Fibroblast of lung (primary cell): ENCODE results near the gene PRCP. TPM values are rescaled to one million over a fixed set of nuclear protein-coding genes. Genes with fewer than 3 reads are reported as not detected.
A peak's percentile ranks its signal among the peaks of the same experiment; 100 is the strongest.

Experiments used
- DNase-seq, 2 donors: peaks; one replicate each; pipeline versions ENCODE4 v3.0.0 to v3.0.0-alpha.2; 2010; ENCODE audit warnings: low read depth in 2 of 2
- H2AFZ ChIP-seq: 2 replicates; pipeline ENCODE4 v1.5.1; 2012; ENCODE audit warnings: low read length, control low read depth, inconsistent platforms
- H3K27ac ChIP-seq: 2 replicates; pipeline ENCODE4 v1.5.1; 2011; ENCODE audit warnings: low read length, control low read depth; ENCODE audit not compliant: insufficient read depth
- H3K27me3 ChIP-seq: 2 replicates; pipeline ENCODE4 v1.5.1; 2011; ENCODE audit warnings: mild to moderate bottlenecking, low read length; ENCODE audit not compliant: control insufficient read depth, insufficient read depth
- H3K36me3 ChIP-seq: 2 replicates; pipeline ENCODE4 v1.5.1; 2011; ENCODE audit warnings: low read length; ENCODE audit not compliant: control insufficient read depth, insufficient read depth
- H3K4me1 ChIP-seq: 2 replicates; pipeline ENCODE4 v1.5.1; 2011; ENCODE audit warnings: low read length; ENCODE audit not compliant: control insufficient read depth, insufficient read depth; ENCODE audit errors: extremely low read depth
- H3K4me2 ChIP-seq: 2 replicates; pipeline ENCODE4 v1.5.1; 2011; ENCODE audit warnings: low read length, control low read depth; ENCODE audit not compliant: insufficient read depth; ENCODE audit errors: extremely low read depth
- H3K4me3 ChIP-seq, 4 experiments: fragments of 200-600 bp in 1 of 4; sonication (generic) in 1 of 4; replicated peaks in 1 of 4; 2 replicates each; pipeline ENCODE4 v1.5.1; 2011 to 2016; ENCODE audit warnings: low read length in 4 of 4, low read depth in 3 of 4, mild to moderate bottlenecking in 3 of 4, control low read depth in 2 of 4, inconsistent platforms in 1 of 4, mixed read lengths in 1 of 4; ENCODE audit not compliant: insufficient read depth in 1 of 4; ENCODE audit errors: control extremely low read depth in 1 of 4
- H3K79me2 ChIP-seq: 2 replicates; pipeline ENCODE4 v1.5.1; 2012; ENCODE audit warnings: mild to moderate bottlenecking, low read length, inconsistent platforms; ENCODE audit not compliant: control insufficient read depth, insufficient read depth
- H3K9ac ChIP-seq: 2 replicates; pipeline ENCODE4 v1.5.1; 2011; ENCODE audit warnings: mild to moderate bottlenecking, low read length, control low read depth; ENCODE audit not compliant: insufficient read depth
- H3K9me3 ChIP-seq: 2 replicates; pipeline ENCODE4 v1.5.1; 2012; ENCODE audit warnings: low read depth, low read length; ENCODE audit not compliant: control insufficient read depth, insufficient read depth
- H4K20me1 ChIP-seq: 2 replicates; pipeline ENCODE4 v1.5.1; 2011; ENCODE audit warnings: low read length; ENCODE audit not compliant: control insufficient read depth, insufficient read depth; ENCODE audit errors: extremely low read depth
- CTCF ChIP-seq, 2 donors: IDR thresholded peaks in 1 of 2; conservative IDR thresholded peaks in 1 of 2; 1 replicate in 1 of 2; 2 replicates in 1 of 2; pipeline ENCODE4 v1.5.1; 2011 to 2012; ENCODE audit warnings: low read length in 2 of 2, control low read depth in 1 of 2, inconsistent platforms in 1 of 2, low read depth in 1 of 2, mild to moderate bottlenecking in 1 of 2
- EZH2 ChIP-seq: IDR thresholded peaks from 2 replicates; pipeline ENCODE4 v1.5.1; 2012; ENCODE audit warnings: low read length, control low read depth, mild to moderate bottlenecking; ENCODE audit errors: missing control alignments
- polyA plus RNA-seq, 2 donors: library from polyadenylated mRNA; depleted of rRNA in 1 of 2; stranded (reverse) in 1 of 2; unstranded in 1 of 2; fragments of >200 nt; gene quantifications; 2 replicates each; pipeline ENCODE4 v1.2.1, GENCODE V29; 2011 to 2012; ENCODE audit warnings: missing spikeins in 1 of 2
- total RNA-seq: library from RNA; depleted of rRNA; stranded (reverse); fragments of >200 nt; gene quantifications from 2 replicates; pipeline ENCODE4 v1.2.1, GENCODE V29; 2014

PRCP gene
- total and polyA plus RNA-seq, 2 donors (not counting 1 experiment from before 2014, with no cell fraction given), result 107 to 167 TPM

- TF ChIP-seq EZH2, result no peak
- TF ChIP-seq CTCF (conservative IDR thresholded peaks at IDR 0.05 in 1 of 2, IDR thresholded peaks at IDR 0.05 in 1 of 2; ENCODE audit: low read depth in 1 of 2, low read length in 2 of 2), result no peak
- H3K9me3 ChIP-seq, result no peaks in the 10 kb centered on the region
- no peak for DNase-seq
- H3K4me1 ChIP-seq, result peaks cover 3% of the 10 kb centered on the region
- no peaks in the 10 kb centered on the region for H3K27me3 ChIP-seq
- no peaks in the 10 kb centered on the region for H3K36me3 ChIP-seq
- H2AFZ ChIP-seq, result no peak overlapping the region
- H3K79me2 ChIP-seq, result peaks cover 5% of the 10 kb centered on the region
- H4K20me1 ChIP-seq, result no peaks in the 10 kb centered on the region
- no peak overlapping the region for H3K9ac ChIP-seq
- no peak overlapping the region for H3K4me3 ChIP-seq
- no peak overlapping the region for H3K4me2 ChIP-seq
- H3K27ac ChIP-seq, result no peak overlapping the region
These were observed 2.6 kb upstream of the PRCP start for GRCh38 chr11:82902880-82903279.

GRCh38 chr11:82901922-82902485, 1.8 kb upstream of the PRCP start:
- Histone ChIP-seq H3K27me3 (no peaks in the 10 kb centered on the region), H3K4me1 (peaks cover 3% of the 10 kb centered on the region), H3K9ac (no peak overlapping the region), H3K36me3 (no peaks in the 10 kb centered on the region), H3K27ac (no peak overlapping the region), H4K20me1 (no peaks in the 10 kb centered on the region), H3K4me3 (peak overlapping the region; percentile 57 to 84 (median 66)), H3K9me3 (no peaks in the 10 kb centered on the region), H3K79me2 (peaks cover 5% of the 10 kb centered on the region), H3K4me2 (peak overlapping the region; percentile 26), H2AFZ (peak overlapping the region; percentile 63)
- DNase-seq, result no peak
- TF ChIP-seq EZH2 (no peak), CTCF (conservative IDR thresholded peaks at IDR 0.05 in 1 of 2, IDR thresholded peaks at IDR 0.05 in 1 of 2; ENCODE audit: low read depth in 1 of 2, low read length in 2 of 2) (no peak)

GRCh38 chr11:82901165-82901921, 1.1 kb upstream of the PRCP start, which contains the start of gene DDIAS:
TSS of gene DDIAS (plus strand) at chr11:82901736. CDS start at chr11:82914739, 13,003 bp downstream.
- H2AFZ ChIP-seq, result peak within 1 kb of the TSS; percentile 84
- H3K9me3 ChIP-seq, result no peaks in the 10 kb centered on the region
- H3K4me3 ChIP-seq, result peak within 1 kb of the TSS; percentile 57 to 84 (median 66)
- H3K4me2 ChIP-seq, result peak within 1 kb of the TSS; percentile 76
- H3K4me1 ChIP-seq, result peaks cover 3% of the 10 kb centered on the region
- H3K36me3 ChIP-seq, result no peaks in the 10 kb centered on the region
- no peaks in the 10 kb centered on the region for H3K27me3 ChIP-seq
- H4K20me1 ChIP-seq, result no peaks in the 10 kb centered on the region
- peaks cover 5% of the 10 kb centered on the region for H3K79me2 ChIP-seq
- no peak for TF ChIP-seq CTCF (conservative IDR thresholded peaks at IDR 0.05 in 1 of 2, IDR thresholded peaks at IDR 0.05 in 1 of 2; ENCODE audit: low read depth in 1 of 2, low read length in 2 of 2)
- no peak for TF ChIP-seq EZH2
- DNase-seq, result peak; percentile 98
- H3K27ac ChIP-seq, result peak within 1 kb of the TSS; percentile 75
- peak within 1 kb of the TSS; percentile 63 for H3K9ac ChIP-seq
